HG03354 (cell line): ENCODE data around the gene AXIN1.
"Not testable (repeated sequence)": the region's sequence is repeated elsewhere in the genome, so short reads cannot be mapped to it uniquely, and the experiment has no call there.

ENCODE experiments used
- ATAC-seq: cut with Tn5 transposase; IDR thresholded peaks from one replicate; pipeline ENCODE4 v1.9.1; 2021; ENCODE audit warnings: mild to moderate bottlenecking; ENCODE audit not compliant: unreplicated experiment, poor library complexity, severe bottlenecking

AXIN1 gene

DNA sequence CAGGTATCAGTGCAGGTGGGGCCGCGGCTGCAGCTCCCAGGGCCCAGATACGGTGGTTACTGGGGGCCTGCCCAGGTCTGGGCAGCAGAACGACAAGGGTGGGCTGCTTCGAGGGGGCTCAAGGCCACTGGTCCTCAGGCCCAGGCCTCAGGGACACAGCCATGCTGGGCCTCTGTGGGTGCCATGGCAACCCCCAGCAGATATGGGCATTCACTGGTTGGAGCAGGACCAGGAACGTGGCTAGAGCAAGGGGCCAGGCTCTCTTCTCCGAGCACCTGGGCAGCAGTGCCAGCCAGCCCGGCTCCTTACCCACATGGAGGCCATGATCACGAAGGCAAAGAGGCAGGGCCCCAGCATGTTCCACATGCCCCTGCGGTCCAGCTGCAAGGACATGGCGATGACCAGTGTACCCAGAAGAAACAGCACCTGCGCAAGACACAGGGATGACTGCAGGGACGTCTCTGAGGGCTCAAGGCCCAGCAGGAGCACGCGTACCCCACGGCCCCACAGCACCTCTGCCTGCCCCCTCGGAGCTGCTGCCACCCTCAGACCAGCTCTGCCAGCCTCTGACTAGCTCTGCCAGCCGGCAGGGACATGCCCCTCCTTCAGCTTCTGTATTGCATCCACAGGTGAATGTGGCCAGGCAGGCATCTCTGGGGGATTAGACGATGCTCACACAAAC lies 19.9 kb upstream of the AXIN1 start:
- ATAC-seq, result no peak

DNA sequence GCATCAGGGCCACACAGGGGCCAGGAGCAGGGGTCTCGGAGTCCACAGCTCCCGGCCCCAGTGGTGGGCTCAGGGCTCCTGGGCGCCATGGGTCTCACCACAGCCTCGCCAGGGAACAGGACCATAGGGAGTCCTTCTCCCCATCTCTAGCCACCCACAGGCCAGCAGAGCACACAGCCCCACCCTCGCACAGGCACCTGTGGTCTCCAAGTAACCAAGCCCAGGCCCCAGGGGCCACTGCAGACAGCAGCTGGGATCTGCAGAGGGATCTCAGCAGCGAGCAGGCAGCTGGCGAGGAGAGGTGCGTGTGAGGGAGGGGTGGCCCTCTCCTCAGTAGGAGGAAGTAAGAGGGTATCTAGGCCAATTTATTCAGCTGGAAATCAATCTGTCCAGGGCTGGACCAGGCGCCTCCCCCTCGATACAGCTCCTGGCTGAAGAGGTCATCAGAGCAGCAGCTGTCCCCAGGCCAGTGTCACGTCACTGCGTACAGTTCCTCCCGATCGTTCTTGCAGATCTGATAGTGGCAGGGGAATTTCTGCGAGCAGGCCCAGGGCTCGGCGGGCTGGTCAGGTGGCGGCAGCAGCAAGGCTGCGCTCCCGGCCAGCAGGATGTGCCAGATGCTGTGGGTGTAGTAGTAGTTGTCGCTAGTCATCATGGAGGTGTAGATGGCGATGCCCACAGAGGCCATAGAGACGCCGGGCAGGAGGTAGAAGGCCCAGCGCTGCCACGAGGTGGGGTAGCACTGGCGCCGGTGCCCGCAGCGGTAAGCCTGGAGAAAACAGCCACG lies 19.2 kb upstream of the AXIN1 start:
- ATAC-seq, result no peak

DNA sequence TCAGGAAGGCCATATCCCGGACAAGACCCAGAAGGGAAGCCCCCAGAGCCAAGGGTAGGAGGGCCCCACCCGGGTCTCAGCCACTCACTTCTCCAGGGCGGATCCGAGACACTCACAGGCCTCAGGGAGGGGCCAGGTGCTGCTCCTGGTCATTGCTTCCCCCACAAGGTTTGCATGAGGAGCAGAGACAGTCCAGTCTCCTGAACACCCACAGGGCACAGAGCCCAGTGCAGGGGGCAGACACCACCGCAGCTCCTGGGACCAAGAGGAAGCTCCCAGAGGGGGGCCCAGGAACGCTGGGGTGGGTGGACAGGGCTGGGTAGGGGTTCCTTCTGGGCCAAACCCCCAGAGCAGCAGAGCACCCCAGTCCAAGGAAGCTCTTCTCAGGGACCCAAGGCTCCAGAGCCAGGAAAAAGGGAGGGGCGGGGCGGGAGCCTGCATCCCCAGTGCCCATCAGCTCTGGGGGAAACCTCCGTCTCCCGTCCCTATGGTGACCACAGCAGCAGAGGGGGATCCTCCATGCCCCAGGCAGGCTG lies 18.5 kb upstream of the AXIN1 start:
- no peak for ATAC-seq

GRCh38 chr16:370443-370842 lies 17.9 kb upstream of the AXIN1 start, which contains the start of gene MRPL28:
Gene MRPL28 (minus strand): TSS chr16:370538. CDS start chr16:370218, 320 bp downstream.
- ATAC-seq, result peak; percentile 88

- no peak for ATAC-seq
These were observed 17.4 kb upstream of the AXIN1 start for GRCh38 chr16:369866-370436.

- no peak for ATAC-seq
These were observed 16.8 kb upstream of the AXIN1 start for GRCh38 chr16:369275-369865.

DNA sequence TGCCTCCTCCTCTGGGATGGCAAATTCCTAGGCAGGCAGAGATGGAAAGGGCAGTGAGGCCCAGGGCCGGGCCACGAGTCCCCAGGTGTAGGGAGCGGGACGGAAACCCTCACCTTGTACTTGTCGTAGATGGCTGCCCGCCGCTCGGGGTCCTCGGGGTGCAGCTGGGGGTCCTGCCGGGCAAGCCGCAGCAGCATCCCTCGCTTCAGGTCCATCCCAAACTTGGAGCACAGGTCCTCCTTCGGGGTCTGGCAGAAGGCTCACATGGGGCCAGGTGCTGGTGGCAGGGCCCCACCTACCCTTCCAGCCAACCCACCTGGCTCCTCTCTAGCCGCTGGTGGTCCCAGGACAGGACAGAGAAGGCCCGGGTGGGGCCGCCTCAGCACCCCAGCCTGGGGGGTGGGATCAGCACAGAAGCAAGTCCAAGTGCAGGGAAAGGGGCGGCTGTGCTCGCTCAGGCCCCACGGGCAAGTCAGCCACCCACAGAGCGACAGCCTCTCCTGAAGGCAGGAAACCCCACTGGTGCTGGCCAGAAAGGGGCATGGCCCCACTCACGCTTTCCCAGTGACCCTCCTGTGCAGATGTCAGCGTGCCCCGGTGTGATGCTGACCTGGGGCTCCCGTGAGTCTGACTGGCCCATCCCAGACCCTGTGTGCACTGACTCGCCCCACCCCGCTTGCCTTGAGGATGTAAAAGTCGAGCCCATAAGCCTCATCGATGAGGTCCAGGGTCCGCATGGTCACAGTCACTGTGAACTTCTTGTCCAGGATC lies 16.1 kb upstream of the AXIN1 start:
- ATAC-seq, result no peak

DNA sequence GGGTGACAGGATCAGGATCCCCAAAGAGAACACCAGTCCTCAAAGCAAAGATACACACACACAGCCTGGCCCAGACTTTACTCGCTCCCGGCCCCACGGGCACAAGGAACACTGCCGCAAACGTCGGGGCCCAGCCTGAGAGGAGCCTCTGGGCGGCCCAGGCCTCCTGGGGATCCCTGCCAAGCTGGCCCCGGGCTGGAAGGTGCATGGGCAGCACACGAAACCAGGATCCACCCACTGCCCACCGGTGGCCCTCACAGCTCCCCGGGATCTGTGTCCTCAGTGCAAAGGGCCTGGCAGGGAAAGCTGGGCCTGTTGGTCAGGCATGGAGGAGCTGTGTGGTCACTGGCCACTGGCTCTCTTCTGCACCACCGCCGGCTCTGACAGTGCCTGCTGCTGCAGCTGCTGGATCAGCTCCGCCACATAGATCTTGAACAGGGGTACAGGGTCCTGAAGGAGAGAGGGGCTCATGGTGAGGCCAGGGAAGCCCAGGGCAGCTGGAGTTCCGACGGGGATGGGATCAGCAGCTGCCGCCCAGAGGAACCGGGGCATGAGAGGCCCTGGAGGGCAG lies 14.9 kb upstream of the AXIN1 start:
- no peak for ATAC-seq

- no peak for ATAC-seq
These were observed 14.0 kb upstream of the AXIN1 start for GRCh38 chr16:366476-366875.

DNA sequence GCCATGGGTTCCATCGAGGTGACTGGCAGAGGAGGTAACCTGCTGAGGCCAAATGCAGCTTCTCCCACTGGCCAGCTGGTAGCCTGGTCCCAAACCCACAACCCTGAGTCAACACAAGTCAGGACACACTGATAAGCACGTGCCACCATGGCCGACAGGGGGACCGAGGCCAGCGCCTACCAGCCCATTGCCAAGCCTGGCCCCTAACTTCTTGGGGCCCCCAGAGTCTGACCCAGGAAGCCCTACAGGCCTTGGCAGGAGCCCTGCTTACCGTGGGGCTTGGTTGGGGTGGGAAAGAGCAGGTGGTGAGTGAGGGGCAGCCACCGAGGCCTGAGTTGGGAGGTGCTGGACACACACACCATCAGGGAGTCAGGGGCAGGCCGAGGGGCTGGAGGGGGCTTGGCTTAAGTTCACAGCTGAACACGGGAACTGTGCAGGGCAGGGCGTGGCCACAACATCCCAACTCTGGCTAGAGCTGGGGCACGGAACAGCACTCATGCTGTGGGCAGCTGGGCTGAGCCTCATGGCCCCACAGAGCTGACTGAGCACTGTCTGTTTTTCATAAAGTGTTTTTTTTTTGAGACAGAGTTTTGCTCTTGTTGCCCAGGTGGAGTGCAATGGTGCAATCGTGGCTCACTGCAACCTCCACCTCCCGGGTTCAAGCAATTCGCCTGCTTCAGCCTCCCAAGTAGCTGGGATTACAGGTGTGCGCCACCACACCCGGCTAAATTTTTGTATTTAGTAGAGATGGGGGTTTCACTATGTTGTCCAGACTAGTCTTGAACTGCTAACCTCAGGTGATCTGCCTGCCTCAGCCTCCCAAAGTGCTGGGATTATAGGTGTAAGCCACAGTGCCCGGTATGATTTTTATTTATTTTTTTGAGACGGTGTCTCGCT lies 12.3 kb upstream of the AXIN1 start:
- no peak for ATAC-seq

- no peak for ATAC-seq
These were observed 11.4 kb upstream of the AXIN1 start for GRCh38 chr16:363766-364490.

DNA sequence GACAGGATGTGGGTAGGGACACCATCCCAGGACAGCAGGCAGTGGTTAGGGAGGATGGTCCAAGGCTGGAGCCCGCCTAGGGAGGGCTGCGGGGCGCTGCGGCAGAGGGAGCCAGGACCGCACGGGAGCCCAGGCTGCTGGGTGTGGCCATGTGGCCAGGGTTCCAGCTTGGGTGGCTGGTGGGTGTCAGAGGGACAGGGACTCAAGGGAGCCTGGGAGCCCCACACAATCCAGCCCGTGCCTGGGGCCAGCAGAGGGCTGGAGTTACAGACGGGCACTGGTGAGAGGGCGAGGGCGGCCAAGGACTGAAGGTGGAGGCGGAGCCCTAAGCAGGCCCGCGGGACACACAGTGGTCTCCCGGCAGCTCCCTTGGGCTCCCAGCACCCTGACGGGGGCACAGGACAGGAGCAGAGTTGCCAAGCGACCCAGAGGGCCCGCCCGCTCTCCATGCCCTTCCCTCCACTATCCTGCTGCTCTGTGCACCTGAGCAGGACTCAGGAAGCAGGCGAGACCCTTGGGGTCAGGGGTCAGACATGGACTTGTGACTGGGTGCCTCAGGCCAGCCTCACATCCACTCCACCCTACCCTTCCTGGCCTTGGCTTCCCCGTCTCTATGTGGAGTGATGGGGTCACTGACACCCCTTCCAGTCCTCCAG lies 10.7 kb upstream of the AXIN1 start:
- no peak for ATAC-seq

DNA sequence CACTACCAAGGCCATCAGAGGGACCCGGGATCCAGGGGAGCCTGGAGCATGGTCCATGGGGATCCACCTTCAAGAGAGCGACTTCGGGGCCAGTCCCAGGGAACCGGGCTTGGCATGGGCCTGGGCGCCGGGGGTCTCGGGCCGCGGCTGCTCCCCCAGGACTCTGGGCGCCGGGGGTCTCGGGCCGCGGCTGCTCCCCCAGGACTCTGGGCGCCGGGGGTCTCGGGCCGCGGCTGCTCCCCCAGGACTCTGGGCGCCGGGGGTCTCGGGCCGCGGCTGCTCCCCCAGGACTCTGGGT lies 10.1 kb upstream of the AXIN1 start:
- not testable (repeated sequence) for ATAC-seq

GRCh38 chr16:361872-362701 lies 9.6 kb upstream of the AXIN1 start:
- no peak for ATAC-seq

DNA sequence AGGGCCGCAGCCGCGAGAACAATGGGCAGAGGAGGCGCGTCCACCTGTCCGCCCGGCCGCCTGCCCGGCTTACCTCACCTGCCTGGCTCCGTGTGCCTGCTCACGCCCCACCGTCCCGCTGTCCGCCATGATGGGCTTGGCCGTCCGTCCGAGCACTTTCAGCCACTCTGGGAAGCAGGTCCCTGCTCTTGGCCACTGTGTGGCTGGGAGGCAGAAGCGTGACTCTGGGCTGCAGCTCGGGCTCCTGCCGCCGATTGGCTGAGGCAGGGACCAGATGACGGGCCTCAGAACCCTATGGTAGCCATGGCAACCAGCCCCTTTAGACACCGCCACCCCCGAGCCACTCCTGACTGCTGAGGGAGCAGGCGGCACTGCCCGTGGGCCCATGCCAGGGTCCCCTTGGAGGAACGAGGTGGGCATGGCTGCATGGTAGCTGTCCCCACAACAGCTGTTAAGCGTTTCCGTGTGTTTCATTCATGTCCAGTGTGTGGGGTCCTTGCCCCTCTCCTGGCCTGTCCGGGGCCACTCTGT lies 8.9 kb upstream of the AXIN1 start:
- ATAC-seq, result no peak

DNA sequence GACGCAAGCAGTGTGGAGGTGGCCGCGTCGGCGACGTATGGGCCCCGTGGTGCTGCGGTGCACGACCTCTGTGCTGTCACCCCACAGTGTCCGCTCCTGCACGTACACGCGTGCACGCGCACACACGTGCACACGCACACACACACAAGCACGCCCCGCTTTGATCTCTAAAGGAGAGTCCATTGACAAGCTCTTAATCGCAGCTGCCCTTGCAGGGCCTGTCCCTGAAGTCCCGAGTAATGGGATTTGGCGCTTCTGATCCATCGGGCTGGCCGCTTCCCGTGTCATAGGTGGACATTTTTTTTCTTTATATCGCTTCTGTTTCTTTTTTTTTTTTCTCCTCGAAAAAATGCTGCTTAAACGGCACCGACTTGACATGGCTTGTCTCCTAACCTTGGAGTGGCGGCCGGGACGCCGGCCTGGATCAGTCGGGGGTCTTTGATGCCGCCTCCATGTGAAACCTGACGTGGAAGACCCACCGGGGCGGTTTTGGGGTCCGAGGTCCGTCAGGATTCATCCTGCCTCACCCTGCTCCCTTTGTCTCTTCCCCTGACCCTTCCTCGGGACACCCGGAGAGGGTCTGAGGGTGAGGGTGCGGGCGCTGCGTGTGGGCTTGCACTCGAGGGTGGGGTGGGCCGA lies 8.3 kb upstream of the AXIN1 start:
- no peak for ATAC-seq
